ENCODE data around the gene ODAD4.
"Not testable (repeated sequence)": the region's sequence is repeated elsewhere in the genome, so short reads cannot be mapped to it uniquely, and the experiment has no call there.

ODAD4 gene

GRCh38 chr17:42002792-42003301 lies 72.4 kb downstream of the ODAD4 start:
- H3K9ac ChIP-seq (ENCODE audit: low read depth, low read length) = no peak overlapping the region
- no peaks in the 10 kb centered on the region for H3K9me3 ChIP-seq (ENCODE audit: control insufficient read depth, insufficient read depth, low read length)
- H3K36me3 ChIP-seq (ENCODE audit: insufficient read depth, low read length) = peaks cover 22% of the 10 kb centered on the region
- H3K4me1 ChIP-seq (ENCODE audit: insufficient read depth, low read length) = peaks cover 18% of the 10 kb centered on the region; the same call in 1 of the 2 replicates

- Histone ChIP-seq H3K9me3 (ENCODE audit: control insufficient read depth, insufficient read depth, low read length) (no peaks in the 10 kb centered on the region), H3K4me1 (ENCODE audit: insufficient read depth, low read length) (peaks cover 18% of the 10 kb centered on the region; the same call in 1 of the 2 replicates), H3K36me3 (ENCODE audit: insufficient read depth, low read length) (peaks cover 16% of the 10 kb centered on the region), H3K9ac (ENCODE audit: low read depth, low read length) (no peak overlapping the region)
These were observed 74.7 kb downstream of the ODAD4 start for GRCh38 chr17:42005166-42005565.

GRCh38 chr17:42009170-42009569 lies 78.8 kb downstream of the ODAD4 start:
- Histone ChIP-seq H3K9me3 (ENCODE audit: control insufficient read depth, insufficient read depth, low read length) (no peaks in the 10 kb centered on the region), H3K4me1 (ENCODE audit: insufficient read depth, low read length) (peaks cover 27% of the 10 kb centered on the region), H3K9ac (ENCODE audit: low read depth, low read length) (no peak overlapping the region), H3K36me3 (ENCODE audit: insufficient read depth, low read length) (no peaks in the 10 kb centered on the region)

GRCh38 chr17:42010266-42010680 lies 79.9 kb downstream of the ODAD4 start:
- not testable (repeated sequence) for H3K9me3 ChIP-seq (ENCODE audit: control insufficient read depth, insufficient read depth, low read length); H3K36me3 ChIP-seq (ENCODE audit: insufficient read depth, low read length); H3K9ac ChIP-seq (ENCODE audit: low read depth, low read length)
- peaks cover 25% of the 10 kb centered on the region for H3K4me1 ChIP-seq (ENCODE audit: insufficient read depth, low read length)

- Histone ChIP-seq H3K9ac (ENCODE audit: low read depth, low read length) (no peak overlapping the region), H3K36me3 (ENCODE audit: insufficient read depth, low read length) (no peaks in the 10 kb centered on the region), H3K9me3 (ENCODE audit: control insufficient read depth, insufficient read depth, low read length) (no peaks in the 10 kb centered on the region), H3K4me1 (ENCODE audit: insufficient read depth, low read length) (peaks cover 25% of the 10 kb centered on the region)
These were observed 80.6 kb downstream of the ODAD4 start for GRCh38 chr17:42010898-42011516.

GRCh38 chr17:42012363-42012762 lies 81.9 kb downstream of the ODAD4 start:
- H3K36me3 ChIP-seq (ENCODE audit: insufficient read depth, low read length); H3K9me3 ChIP-seq (ENCODE audit: control insufficient read depth, insufficient read depth, low read length); H3K9ac ChIP-seq (ENCODE audit: low read depth, low read length): not testable (repeated sequence)
- H3K4me1 ChIP-seq (ENCODE audit: insufficient read depth, low read length) = peaks cover 25% of the 10 kb centered on the region

GRCh38 chr17:42013740-42014139 lies 83.3 kb downstream of the ODAD4 start:
- not testable (repeated sequence) for H3K9me3 ChIP-seq (ENCODE audit: control insufficient read depth, insufficient read depth, low read length); H3K9ac ChIP-seq (ENCODE audit: low read depth, low read length); H3K36me3 ChIP-seq (ENCODE audit: insufficient read depth, low read length)
- H3K4me1 ChIP-seq (ENCODE audit: insufficient read depth, low read length) = peaks cover 25% of the 10 kb centered on the region

All from ES-I3 (cell line).